ENCODE results near the gene RGS6.

The RGS6 gene

GRCh38 chr14:72243309-72244293, 311.4 kb downstream of the RGS6 start:
- no peak for DNase-seq (ENCODE audit: low read depth in 2 of 2)

- no peak for DNase-seq (ENCODE audit: low read depth in 2 of 2)
These were observed 315.8 kb downstream of the RGS6 start for GRCh38 chr14:72247896-72248465.

- no peak for DNase-seq (ENCODE audit: low read depth in 2 of 2)
These were observed 321.3 kb downstream of the RGS6 start for GRCh38 chr14:72253503-72253902.

- DNase-seq (ENCODE audit: low read depth in 2 of 2): no peak
These were observed 322.1 kb downstream of the RGS6 start for GRCh38 chr14:72254202-72254936.

- no peak for DNase-seq (ENCODE audit: low read depth in 2 of 2)
These were observed 322.8 kb downstream of the RGS6 start for GRCh38 chr14:72254937-72255472.

- DNase-seq (ENCODE audit: low read depth in 2 of 2): no peak
These were observed 323.8 kb downstream of the RGS6 start for GRCh38 chr14:72256055-72256454.

GRCh38 chr14:72261068-72261467, 328.8 kb downstream of the RGS6 start:
- no peak for DNase-seq (ENCODE audit: low read depth in 2 of 2)

GRCh38 chr14:72262771-72263170, 330.5 kb downstream of the RGS6 start:
- no peak for DNase-seq (ENCODE audit: low read depth in 2 of 2)

- no peak for DNase-seq (ENCODE audit: low read depth in 2 of 2)
These were observed 332.5 kb downstream of the RGS6 start for GRCh38 chr14:72264716-72265115.

- no peak for DNase-seq (ENCODE audit: low read depth in 2 of 2)
These were observed 338.0 kb downstream of the RGS6 start for GRCh38 chr14:72270147-72270727.

GRCh38 chr14:72270749-72271148, 338.5 kb downstream of the RGS6 start:
- no peak for DNase-seq (ENCODE audit: low read depth in 2 of 2)

GRCh38 chr14:72275242-72275641, 343.0 kb downstream of the RGS6 start:
- DNase-seq (ENCODE audit: low read depth in 2 of 2): no peak

- no peak for DNase-seq (ENCODE audit: low read depth in 2 of 2)
These were observed 346.1 kb downstream of the RGS6 start for GRCh38 chr14:72278316-72278715.

- no peak for DNase-seq (ENCODE audit: low read depth in 2 of 2)
These were observed 351.9 kb downstream of the RGS6 start for GRCh38 chr14:72284176-72284575.

GRCh38 chr14:72290241-72290640, 358.0 kb downstream of the RGS6 start:
- DNase-seq (ENCODE audit: low read depth in 2 of 2): no peak

- DNase-seq (ENCODE audit: low read depth in 2 of 2): no peak
These were observed 359.9 kb downstream of the RGS6 start for GRCh38 chr14:72291908-72292688.

GRCh38 chr14:72292689-72293024, 360.4 kb downstream of the RGS6 start:
- no peak for DNase-seq (ENCODE audit: low read depth in 2 of 2)

- DNase-seq (ENCODE audit: low read depth in 2 of 2): no peak
These were observed 369.1 kb downstream of the RGS6 start for GRCh38 chr14:72301352-72301751.

- DNase-seq (ENCODE audit: low read depth in 2 of 2): no peak
These were observed 371.7 kb downstream of the RGS6 start for GRCh38 chr14:72303930-72304329.

GRCh38 chr14:72305561-72305960, 373.3 kb downstream of the RGS6 start:
- DNase-seq (ENCODE audit: low read depth in 2 of 2): no peak

- DNase-seq (ENCODE audit: low read depth in 2 of 2): no peak
These were observed 376.8 kb downstream of the RGS6 start for GRCh38 chr14:72308967-72309485.
